Panc1 (cell line): ENCODE measurements around the gene PRR30. TPM values are rescaled to one million over a fixed set of nuclear protein-coding genes. Genes with fewer than 3 reads are reported as not detected.

Experiments
- ATAC-seq: fragments of 200-7000 bp; cut with Tn5 transposase; 2 replicates; pipeline ENCODE4 v1.9.1; 2020; ENCODE audit warnings: mild to moderate bottlenecking, moderate library complexity
- BruUV-seq: library from RNA; stranded (reverse); fragments of 400-500 nt; replicated peaks from 2 replicates; lab custom pipeline; 2021; lab: Mats Ljungman, UMichigan
- CTCF ChIA-PET: fragments of 300-600 bp; sonication (Branson Sonifier 250); formaldehyde crosslinking; loops from one replicate; lab custom pipeline; 2022; ENCODE audit warnings: antibody characterized with exemption; lab: Charles Lee
- POLR2A ChIA-PET: fragments of 300-600 bp; sonication (Branson Sonifier 250); formaldehyde crosslinking; loops from one replicate; lab custom pipeline; 2022; ENCODE audit warnings: antibody characterized with exemption; lab: Charles Lee
- DNase-seq: peaks from one replicate; pipeline ENCODE4 v3.0.0-alpha.2; 2010; ENCODE audit warnings: low read depth, low spot score
- H3K27ac ChIP-seq: 2 replicates; pipeline ENCODE4 v1.5.1; 2011; ENCODE audit warnings: mild to moderate bottlenecking, low read length, inconsistent platforms
- H3K27me3 ChIP-seq: fragments of 200-500 bp; sonication (Bioruptor generic); 2 replicates; pipeline ENCODE4 v1.6.0; 2014; ENCODE audit warnings: low read length, inconsistent platforms; ENCODE audit not compliant: control insufficient read depth, insufficient read depth
- H3K36me3 ChIP-seq: fragments of 200-500 bp; sonication (Bioruptor generic); 2 replicates; pipeline ENCODE4 v1.5.1; 2014; ENCODE audit warnings: inconsistent platforms, mild to moderate bottlenecking, low read length, moderate library complexity; ENCODE audit not compliant: control insufficient read depth, insufficient read depth
- H3K4me1 ChIP-seq: 2 replicates; pipeline ENCODE4 v1.5.1; 2011; ENCODE audit warnings: inconsistent platforms, mild to moderate bottlenecking, low read length, moderate library complexity; ENCODE audit not compliant: control insufficient read depth, insufficient read depth
- H3K4me3 ChIP-seq, 2 experiments: 2 replicates each; pipeline ENCODE4 v1.5.1; 2011 to 2012; ENCODE audit warnings: low read depth in 2 of 2, low read length in 2 of 2, mild to moderate bottlenecking in 2 of 2, inconsistent platforms in 1 of 2, moderate library complexity in 1 of 2
- H3K9me3 ChIP-seq: fragments of 200-500 bp; sonication (Bioruptor generic); 2 replicates; pipeline ENCODE4 v1.5.1; 2014; ENCODE audit warnings: low read depth, mild to moderate bottlenecking, inconsistent platforms, low read length, moderate library complexity; ENCODE audit not compliant: control insufficient read depth, insufficient read depth
- POLR2AphosphoS5 ChIP-seq: IDR thresholded peaks from 2 replicates; pipeline ENCODE4 v1.6.1; 2012; ENCODE audit warnings: mild to moderate bottlenecking, low read depth, low read length, moderate library complexity
- SIN3A ChIP-seq: IDR thresholded peaks from 2 replicates; pipeline ENCODE4 v1.6.1; 2012; ENCODE audit warnings: low read depth, mild to moderate bottlenecking, low read length, moderate library complexity, borderline replicate concordance; ENCODE audit not compliant: insufficient read depth
- TCF7L2 ChIP-seq: IDR thresholded peaks from 2 replicates; pipeline ENCODE4 v1.6.1; 2011; ENCODE audit warnings: mild to moderate bottlenecking, low read depth, low read length, inconsistent platforms
- in situ Hi-C: cut with HindIII; loops from 2 replicates; pipeline ENCODE4 v1.10.0; 2016; ENCODE audit warnings: low sequenced_read_pairs, low pct_unique_long_range_greater_than_20kb
- intact Hi-C: fragments of 100-400 bp; cut with micrococcal nuclease; formaldehyde crosslinking; loops from one replicate; pipeline ENCODE4 v1.10.0; 2022; ENCODE audit not compliant: unreplicated experiment
- total RNA-seq: library from RNA; stranded (reverse); gene quantifications from one replicate; pipeline ENCODE4 v1.2.1, GENCODE V29; 2021; ENCODE audit not compliant: unreplicated experiment
- TF ChIP-seq, protein P1 (sequence below), 2 experiments: IDR thresholded peaks; 2 replicates each; pipeline ENCODE4 v1.6.1; 2011 to 2012; ENCODE audit warnings: low read depth in 2 of 2, control low read depth in 1 of 2, low read length in 1 of 2, mild to moderate bottlenecking in 1 of 2, moderate library complexity in 1 of 2; ENCODE audit not compliant: insufficient read depth in 1 of 2
- TF ChIP-seq, protein P2 (sequence below): fragments of 450-650 bp; IDR thresholded peaks from 2 replicates; pipeline ENCODE4 v1.5.1; 2017; ENCODE audit warnings: mild to moderate bottlenecking

The PRR30 gene
- total RNA-seq, 1 experiment from 2014 or later: not detected

- TF ChIP-seq POLR2AphosphoS5 (no peak), TCF7L2 (no peak), SIN3A (no peak)
- TF ChIP-seq, protein P1, sequence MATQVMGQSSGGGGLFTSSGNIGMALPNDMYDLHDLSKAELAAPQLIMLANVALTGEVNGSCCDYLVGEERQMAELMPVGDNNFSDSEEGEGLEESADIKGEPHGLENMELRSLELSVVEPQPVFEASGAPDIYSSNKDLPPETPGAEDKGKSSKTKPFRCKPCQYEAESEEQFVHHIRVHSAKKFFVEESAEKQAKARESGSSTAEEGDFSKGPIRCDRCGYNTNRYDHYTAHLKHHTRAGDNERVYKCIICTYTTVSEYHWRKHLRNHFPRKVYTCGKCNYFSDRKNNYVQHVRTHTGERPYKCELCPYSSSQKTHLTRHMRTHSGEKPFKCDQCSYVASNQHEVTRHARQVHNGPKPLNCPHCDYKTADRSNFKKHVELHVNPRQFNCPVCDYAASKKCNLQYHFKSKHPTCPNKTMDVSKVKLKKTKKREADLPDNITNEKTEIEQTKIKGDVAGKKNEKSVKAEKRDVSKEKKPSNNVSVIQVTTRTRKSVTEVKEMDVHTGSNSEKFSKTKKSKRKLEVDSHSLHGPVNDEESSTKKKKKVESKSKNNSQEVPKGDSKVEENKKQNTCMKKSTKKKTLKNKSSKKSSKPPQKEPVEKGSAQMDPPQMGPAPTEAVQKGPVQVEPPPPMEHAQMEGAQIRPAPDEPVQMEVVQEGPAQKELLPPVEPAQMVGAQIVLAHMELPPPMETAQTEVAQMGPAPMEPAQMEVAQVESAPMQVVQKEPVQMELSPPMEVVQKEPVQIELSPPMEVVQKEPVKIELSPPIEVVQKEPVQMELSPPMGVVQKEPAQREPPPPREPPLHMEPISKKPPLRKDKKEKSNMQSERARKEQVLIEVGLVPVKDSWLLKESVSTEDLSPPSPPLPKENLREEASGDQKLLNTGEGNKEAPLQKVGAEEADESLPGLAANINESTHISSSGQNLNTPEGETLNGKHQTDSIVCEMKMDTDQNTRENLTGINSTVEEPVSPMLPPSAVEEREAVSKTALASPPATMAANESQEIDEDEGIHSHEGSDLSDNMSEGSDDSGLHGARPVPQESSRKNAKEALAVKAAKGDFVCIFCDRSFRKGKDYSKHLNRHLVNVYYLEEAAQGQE (IDR thresholded peaks at IDR 0.05; ENCODE audit: insufficient read depth in 1 of 2, low read depth in 2 of 2, low read length in 1 of 2): no peak
- TF ChIP-seq, protein P2, sequence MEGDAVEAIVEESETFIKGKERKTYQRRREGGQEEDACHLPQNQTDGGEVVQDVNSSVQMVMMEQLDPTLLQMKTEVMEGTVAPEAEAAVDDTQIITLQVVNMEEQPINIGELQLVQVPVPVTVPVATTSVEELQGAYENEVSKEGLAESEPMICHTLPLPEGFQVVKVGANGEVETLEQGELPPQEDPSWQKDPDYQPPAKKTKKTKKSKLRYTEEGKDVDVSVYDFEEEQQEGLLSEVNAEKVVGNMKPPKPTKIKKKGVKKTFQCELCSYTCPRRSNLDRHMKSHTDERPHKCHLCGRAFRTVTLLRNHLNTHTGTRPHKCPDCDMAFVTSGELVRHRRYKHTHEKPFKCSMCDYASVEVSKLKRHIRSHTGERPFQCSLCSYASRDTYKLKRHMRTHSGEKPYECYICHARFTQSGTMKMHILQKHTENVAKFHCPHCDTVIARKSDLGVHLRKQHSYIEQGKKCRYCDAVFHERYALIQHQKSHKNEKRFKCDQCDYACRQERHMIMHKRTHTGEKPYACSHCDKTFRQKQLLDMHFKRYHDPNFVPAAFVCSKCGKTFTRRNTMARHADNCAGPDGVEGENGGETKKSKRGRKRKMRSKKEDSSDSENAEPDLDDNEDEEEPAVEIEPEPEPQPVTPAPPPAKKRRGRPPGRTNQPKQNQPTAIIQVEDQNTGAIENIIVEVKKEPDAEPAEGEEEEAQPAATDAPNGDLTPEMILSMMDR: no peak
- H3K9me3 ChIP-seq: no peaks in the 10 kb centered on the region
- ChIA-PET POLR2A (no interaction called here), CTCF (interaction anchor here (1.0 kb wide), 1 partner anchor 19 kb away, joined by 4 read pairs; no protein-coding TSS in a partner anchor)
- no peak overlapping the region for H3K27ac ChIP-seq
- intact Hi-C loops: no loop called here
- BruUV-seq: no TSS peak
- no peaks in the 10 kb centered on the region for H3K27me3 ChIP-seq
- ATAC-seq (no peak), DNase-seq (no peak)
- no peak overlapping the region for H3K4me3 ChIP-seq
- H3K4me1 ChIP-seq: no peaks in the 10 kb centered on the region
- in situ Hi-C loops: no loop called here
- H3K36me3 ChIP-seq: no peaks in the 10 kb centered on the region
Observed at GRCh38 chr2:27150639-27151230, 11.5 kb upstream of the PRR30 start.

DNA sequence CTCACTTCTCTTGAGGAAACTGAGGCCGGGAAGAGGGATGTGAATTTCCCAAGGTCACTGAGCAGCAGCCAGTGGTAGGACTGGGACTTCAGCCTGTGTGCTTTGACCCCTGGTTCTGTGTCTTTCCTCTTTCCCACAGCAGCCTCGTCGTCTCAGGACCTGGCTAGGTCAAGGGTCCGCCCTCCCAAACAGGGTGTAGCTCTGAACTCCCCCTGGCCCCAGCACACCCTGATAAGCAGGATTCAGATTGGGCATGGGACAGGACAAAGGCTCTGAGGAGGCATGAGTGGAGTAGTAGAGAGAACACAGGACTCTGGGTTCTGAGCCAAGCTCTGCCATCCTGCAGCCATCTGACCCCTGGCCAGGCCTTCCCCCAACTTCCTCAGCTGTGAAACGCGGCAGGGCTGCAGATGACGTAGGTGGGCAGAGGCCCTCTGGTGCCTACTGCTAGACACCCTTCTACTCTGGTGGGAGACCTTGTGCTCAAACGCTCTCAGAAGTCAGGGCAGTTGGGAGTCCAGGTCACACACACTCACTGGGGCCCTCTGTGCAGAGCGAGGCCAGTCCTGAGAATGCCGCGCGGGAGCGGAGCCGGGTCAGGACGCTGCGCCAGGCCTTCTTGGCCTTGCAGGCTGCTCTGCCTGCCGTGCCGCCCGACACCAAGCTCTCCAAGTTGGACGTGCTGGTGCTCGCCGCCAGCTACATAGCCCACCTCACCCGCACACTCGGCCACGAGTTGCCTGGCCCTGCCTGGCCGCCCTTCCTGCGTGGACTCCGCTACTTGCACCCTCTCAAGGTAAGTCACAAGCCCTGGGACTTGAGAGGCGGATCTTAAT is 10.6 kb upstream of the PRR30 start:
- CTCF ChIA-PET: interaction anchor here (0.6 kb wide), 1 partner anchor 13 kb away, joined by 5 read pairs; no protein-coding TSS in a partner anchor
- peak; percentile 26; the same call in 1 of the 2 replicates for ATAC-seq

More for the DNA sequence above, 10.6 kb upstream of the PRR30 start:
- DNase-seq: no peak
- H3K36me3 ChIP-seq: no peaks in the 10 kb centered on the region
- H3K9me3 ChIP-seq: no peaks in the 10 kb centered on the region
- BruUV-seq: no TSS peak
- H3K27me3 ChIP-seq: no peaks in the 10 kb centered on the region
- in situ Hi-C loops: no loop called here
- TF ChIP-seq TCF7L2 (no peak), SIN3A (no peak), POLR2AphosphoS5 (no peak)
- TF ChIP-seq, protein P2: no peak
- TF ChIP-seq, protein P1 (IDR thresholded peaks at IDR 0.05; ENCODE audit: insufficient read depth in 1 of 2, low read depth in 2 of 2, low read length in 1 of 2): no peak
- POLR2A ChIA-PET: interaction anchor here (0.5 kb wide), 1 partner anchor 33 kb away, joined by 4 read pairs; no protein-coding TSS in a partner anchor
- H3K4me1 ChIP-seq: no peaks in the 10 kb centered on the region
- no peak overlapping the region for H3K27ac ChIP-seq
- intact Hi-C loops: no loop called here
- no peak overlapping the region for H3K4me3 ChIP-seq
